Gastroesophageal sphincter (tissue), 4 donors: ENCODE data around the gene EPHA8. TPM values are rescaled to one million over a fixed set of nuclear protein-coding genes. Genes with fewer than 3 reads are reported as not detected.

Experiments used
- ATAC-seq: fragments of 150-250 bp; one replicate; pipeline ENCODE4 v1.9.1; 2016; ENCODE audit warnings: mild to moderate bottlenecking, moderate library complexity
- H3K27ac ChIP-seq, 4 donors: fragments of 200-600 bp; sonication (generic) in 3 of 4; 1 replicate in 3 of 4; 2 replicates in 1 of 4; pipeline ENCODE4 v1.5.1; 2016 to 2019
- H3K27me3 ChIP-seq: fragments of 200-600 bp; sonication (generic); one replicate; pipeline ENCODE4 v1.5.1; 2019
- H3K36me3 ChIP-seq, 2 donors: fragments of 200-600 bp; sonication (generic); one replicate each; pipeline ENCODE4 v1.5.1; 2019; ENCODE audit warnings: control low read depth in 1 of 2
- H3K4me1 ChIP-seq, 3 donors: fragments of 200-600 bp; sonication (generic); 1 replicate in 2 of 3; 2 replicates in 1 of 3; pipeline ENCODE4 v1.5.1; 2016 to 2019; ENCODE audit warnings: control low read depth in 2 of 3
- H3K4me3 ChIP-seq, 2 donors: fragments of 200-600 bp; sonication (generic); one replicate each; pipeline ENCODE4 v1.5.1; 2019; ENCODE audit warnings: mild to moderate bottlenecking in 1 of 2, moderate library complexity in 1 of 2
- H3K9me3 ChIP-seq, 3 donors: fragments of 200-600 bp; sonication (generic); one replicate each; pipeline ENCODE4 v1.5.1; 2017 to 2019; ENCODE audit warnings: control low read depth in 2 of 3
- CTCF ChIP-seq, 4 experiments: fragments of 200-600 bp in 2 of 4; fragments of 450-650 bp in 2 of 4; sonication (generic) in 1 of 4; IDR thresholded peaks; one replicate each; pipeline ENCODE4 v1.5.1; 2017 to 2019; ENCODE audit warnings: antibody characterized with exemption in 4 of 4, mild to moderate bottlenecking in 2 of 4, moderate library complexity in 2 of 4
- EP300 ChIP-seq: sonication (generic); formaldehyde crosslinking; IDR thresholded peaks from one replicate; pipeline ENCODE4 v1.6.1; 2017; ENCODE audit warnings: antibody characterized with exemption, mild to moderate bottlenecking
- POLR2A ChIP-seq, 2 donors: fragments of 450-650 bp; IDR thresholded peaks; one replicate each; pipeline ENCODE4 v1.6.1; 2017; ENCODE audit warnings: antibody characterized with exemption in 2 of 2, mild to moderate bottlenecking in 2 of 2, moderate library complexity in 1 of 2
- POLR2AphosphoS5 ChIP-seq: sonication (generic); formaldehyde crosslinking; IDR thresholded peaks from one replicate; pipeline ENCODE4 v1.6.1; 2017; ENCODE audit warnings: antibody characterized with exemption
- WGBS, 2 donors: methylation state at CpG; one replicate each; pipeline ENCODE4 v1.1.5; 2018; ENCODE audit warnings: low coverage in 1 of 2; 5-methylcytosine and 5-hydroxymethylcytosine counted together
- total RNA-seq, 4 donors: library from RNA; depleted of rRNA; stranded (reverse); fragments of >200 nt; gene quantifications; one replicate each; pipeline ENCODE4 v1.1.0, GENCODE V29; 2016

EPHA8 gene
- total RNA-seq, 4 donors from 2014 or later: 0.08 to 0.37 (median 0.13) TPM; not detected in 1

- no peaks in the 10 kb centered on the region for H3K4me1 ChIP-seq
- no peak for ATAC-seq
- 65 to 83% methylated on average over 1 to 5 of the region's 7 CpGs for WGBS, 2 donors
- TF ChIP-seq EP300 (no peak), CTCF (IDR thresholded peaks at IDR 0.05) (no peak), POLR2A (IDR thresholded peaks at IDR 0.05) (no peak), POLR2AphosphoS5 (no peak)
- H3K27ac ChIP-seq: no peak overlapping the region
- H3K9me3 ChIP-seq: no peaks in the 10 kb centered on the region
- no peaks in the 10 kb centered on the region for H3K36me3 ChIP-seq
- H3K27me3 ChIP-seq: peaks cover 68% of the 10 kb centered on the region
- no peak overlapping the region for H3K4me3 ChIP-seq
Measured at GRCh38 chr1:22573237-22573636, 9.9 kb downstream of the EPHA8 start.

- no peaks in the 10 kb centered on the region for H3K36me3 ChIP-seq
- no peak for TF ChIP-seq EP300
- TF ChIP-seq POLR2A (IDR thresholded peaks at IDR 0.05): no peak
- TF ChIP-seq POLR2AphosphoS5: no peak
- no peak for TF ChIP-seq CTCF (IDR thresholded peaks at IDR 0.05)
- H3K4me1 ChIP-seq: no peaks in the 10 kb centered on the region
- 26 to 41% methylated on average over 3 to 7 of the region's 8 CpGs for whole genome bisulfite sequencing, 2 donors
- no peak for ATAC-seq
- no peak overlapping the region for H3K4me3 ChIP-seq
- peaks cover 50% of the 10 kb centered on the region for H3K27me3 ChIP-seq
- no peak overlapping the region for H3K27ac ChIP-seq
- H3K9me3 ChIP-seq: no peaks in the 10 kb centered on the region
Measured at GRCh38 chr1:22575532-22576149, 12.4 kb downstream of the EPHA8 start.

GRCh38 chr1:22576150-22576544 is 12.9 kb downstream of the EPHA8 start:
- no peak for ATAC-seq
- no peaks in the 10 kb centered on the region for H3K36me3 ChIP-seq
- H3K4me3 ChIP-seq: no peak overlapping the region
- H3K27me3 ChIP-seq: peaks cover 45% of the 10 kb centered on the region
- no peaks in the 10 kb centered on the region for H3K9me3 ChIP-seq
- no peak for TF ChIP-seq POLR2A (IDR thresholded peaks at IDR 0.05)
- no peak for TF ChIP-seq POLR2AphosphoS5
- no peak for TF ChIP-seq CTCF (IDR thresholded peaks at IDR 0.05)
- no peak for TF ChIP-seq EP300
- no peak overlapping the region for H3K27ac ChIP-seq
- WGBS, 2 donors: 88% methylated on average over 5 of the region's 23 CpGs; no CpG with 5 or more reads in 1 of the 2 donors
- no peaks in the 10 kb centered on the region for H3K4me1 ChIP-seq

- no peak for ATAC-seq
- TF ChIP-seq EP300: no peak
- no peak for TF ChIP-seq POLR2AphosphoS5
- no peak for TF ChIP-seq POLR2A (IDR thresholded peaks at IDR 0.05)
- no peak for TF ChIP-seq CTCF (IDR thresholded peaks at IDR 0.05)
Measured at GRCh38 chr1:22576617-22577016, 13.3 kb downstream of the EPHA8 start.

GRCh38 chr1:22578732-22579361 is 15.6 kb downstream of the EPHA8 start:
- Histone ChIP-seq H3K9me3 (no peaks in the 10 kb centered on the region), H3K27me3 (peaks cover 18% of the 10 kb centered on the region), H3K27ac (no peak overlapping the region), H3K4me1 (peaks cover 0 to 5% (median 0%) of the 10 kb centered on the region in 3 donors), H3K36me3 (no peaks in the 10 kb centered on the region), H3K4me3 (no peak overlapping the region)
- WGBS, 2 donors: 93 to 97% methylated on average over 9 to 12 of the region's 12 CpGs
- TF ChIP-seq POLR2AphosphoS5 (no peak), EP300 (no peak), POLR2A (IDR thresholded peaks at IDR 0.05) (no peak), CTCF (IDR thresholded peaks at IDR 0.05) (no peak)
- no peak for ATAC-seq

More at GRCh38 chr1:22576617-22577016, 13.3 kb downstream of the EPHA8 start:
- Histone ChIP-seq H3K36me3 (no peaks in the 10 kb centered on the region), H3K9me3 (no peaks in the 10 kb centered on the region), H3K4me1 (no peaks in the 10 kb centered on the region), H3K4me3 (no peak overlapping the region), H3K27me3 (peaks cover 41% of the 10 kb centered on the region), H3K27ac (no peak overlapping the region)
- WGBS, 2 donors: no CpG with 5 or more reads among the region's 24 CpGs
